B cell (primary cell): ENCODE measurements around the gene RBM20. TPM values are rescaled to one million over a fixed set of nuclear protein-coding genes. Genes with fewer than 3 reads are reported as not detected.

ENCODE experiments used
- ATAC-seq: fragments of 200-7000 bp; cut with Tn5 transposase; one replicate; pipeline ENCODE4 v1.10.0; 2021; ENCODE audit warnings: low read depth, mild to moderate bottlenecking, moderate number of reproducible peaks, moderate library complexity
- CTCF ChIA-PET: fragments of 350-600 bp; sonication (Branson Sonifier 250); formaldehyde crosslinking; loops from one replicate; lab custom pipeline; 2021; ENCODE audit warnings: antibody characterized with exemption, inconsistent platforms; lab: Charles Lee
- POLR2A ChIA-PET: fragments of 350-600 bp; sonication (Branson Sonifier 250); formaldehyde crosslinking; loops from one replicate; lab custom pipeline; 2021; ENCODE audit warnings: antibody characterized with exemption; lab: Charles Lee
- DNase-seq: peaks from one replicate; pipeline ENCODE4 v3.0.0; 2013
- H2AFZ ChIP-seq: 2 replicates; pipeline ENCODE4 v1.6.1; 2012; ENCODE audit warnings: mild to moderate bottlenecking, low read depth, low read length; ENCODE audit not compliant: insufficient read depth, poor library complexity, severe bottlenecking
- H3K27ac ChIP-seq, 2 donors: 1 replicate in 1 of 2; 2 replicates in 1 of 2; pipeline ENCODE4 v1.5.1; 2012 to 2013; ENCODE audit warnings: low read length in 2 of 2, mild to moderate bottlenecking in 2 of 2, moderate library complexity in 1 of 2
- H3K27me3 ChIP-seq, 4 experiments: fragments of 200-600 bp in 1 of 4; sonication (generic) in 1 of 4; replicated peaks in 1 of 4; 1 replicate in 2 of 4; 2 replicates in 2 of 4; pipeline versions ENCODE4 v1.6.1 to v1.7.0; 2013 to 2016; ENCODE audit warnings: low read length in 3 of 4, mild to moderate bottlenecking in 2 of 4, mixed read lengths in 1 of 4, moderate library complexity in 1 of 4; ENCODE audit not compliant: insufficient read depth in 4 of 4, control insufficient read depth in 3 of 4; ENCODE audit errors: control extremely low read depth in 1 of 4
- H3K36me3 ChIP-seq, 2 experiments: replicated peaks in 1 of 2; 1 replicate in 1 of 2; 2 replicates in 1 of 2; pipeline versions ENCODE4 v1.6.1 to v1.7.1; 2013; ENCODE audit warnings: low read length in 1 of 2; ENCODE audit not compliant: insufficient read depth in 2 of 2, control insufficient read depth in 1 of 2; ENCODE audit errors: control extremely low read depth in 1 of 2, extremely low read depth in 1 of 2
- H3K4me1 ChIP-seq, 2 donors: fragments of 200-600 bp in 1 of 2; sonication (generic) in 1 of 2; 1 replicate in 1 of 2; 2 replicates in 1 of 2; pipeline versions ENCODE4 v1.5.1 to v1.6.1; 2013 to 2017; ENCODE audit warnings: low read length in 2 of 2; ENCODE audit not compliant: control insufficient read depth in 2 of 2, insufficient read depth in 2 of 2
- H3K4me2 ChIP-seq: replicated peaks from 2 replicates; pipeline ENCODE3; 2012; ENCODE audit warnings: mild to moderate bottlenecking, low read depth, low read length; ENCODE audit not compliant: poor library complexity, severe bottlenecking
- H3K4me3 ChIP-seq, 5 experiments: fragments of 200-600 bp in 1 of 5; sonication (generic) in 1 of 5; 1 replicate in 3 of 5; 2 replicates in 2 of 5; pipeline versions ENCODE4 v1.5.1 to v1.7.0; 2011 to 2016; ENCODE audit warnings: low read length in 4 of 5, mild to moderate bottlenecking in 4 of 5, low read depth in 2 of 5, control low read depth in 1 of 5, moderate library complexity in 1 of 5; ENCODE audit not compliant: insufficient read depth in 1 of 5; ENCODE audit errors: control extremely low read depth in 1 of 5, extremely low read depth in 1 of 5
- H3K79me2 ChIP-seq: fragments of 200-600 bp; sonication (generic); one replicate; pipeline ENCODE4 v1.6.0; 2016; ENCODE audit warnings: low read length; ENCODE audit not compliant: control insufficient read depth, insufficient read depth
- H3K9ac ChIP-seq: fragments of 200-600 bp; sonication (generic); 2 replicates; pipeline ENCODE4 v1.6.1; 2017; ENCODE audit warnings: mild to moderate bottlenecking, low read length, moderate library complexity
- H3K9me3 ChIP-seq, 3 donors: one replicate each; pipeline versions ENCODE4 v1.6.1 to v1.7.1; 2013; ENCODE audit warnings: low read length in 2 of 3; ENCODE audit not compliant: control insufficient read depth in 2 of 3, insufficient read depth in 1 of 3; ENCODE audit errors: control extremely low read depth in 1 of 3
- H4K20me1 ChIP-seq: 2 replicates; pipeline ENCODE4 v1.6.0; 2012; ENCODE audit warnings: mild to moderate bottlenecking, low read length; ENCODE audit not compliant: insufficient read depth, control insufficient read depth, poor library complexity, severe bottlenecking
- H3K27ac Mint-ChIP-seq: one replicate; pipeline ENCODE4 v1.8.0; 2021; ENCODE audit warnings: mixed read lengths
- H3K27me3 Mint-ChIP-seq: one replicate; pipeline ENCODE4 v1.8.0; 2021; ENCODE audit warnings: mixed read lengths
- H3K4me1 Mint-ChIP-seq: one replicate; pipeline ENCODE4 v1.8.0; 2021; ENCODE audit warnings: mixed read lengths
- H3K4me3 Mint-ChIP-seq: one replicate; pipeline ENCODE4 v1.8.0; 2021; ENCODE audit warnings: mixed read lengths
- H3K9me3 Mint-ChIP-seq: one replicate; pipeline ENCODE4 v1.8.0; 2022; ENCODE audit warnings: mixed read lengths; ENCODE audit not compliant: insufficient read depth
- CTCF ChIP-seq: fragments of 200-600 bp; IDR thresholded peaks from one replicate; pipeline ENCODE4 v1.8.0; 2022; ENCODE audit warnings: antibody characterized with exemption, mild to moderate bottlenecking
- EZH2 ChIP-seq: IDR thresholded peaks from 2 replicates; pipeline ENCODE4 v1.6.1; 2012; ENCODE audit warnings: borderline replicate concordance, low read depth, mild to moderate bottlenecking, moderate library complexity, low read length; ENCODE audit not compliant: insufficient read depth, poor library complexity, severe bottlenecking
- WGBS: methylation state at CpG from one replicate; pipeline ENCODE4 v1.1.5; 2013; ENCODE audit warnings: missing lambda C conversion rate; ENCODE audit not compliant: insufficient coverage; 5-methylcytosine and 5-hydroxymethylcytosine counted together
- intact Hi-C: fragments of 100-400 bp; cut with micrococcal nuclease; formaldehyde crosslinking; loops from one replicate; pipeline ENCODE4 v1.10.0; 2022
- polyA plus RNA-seq: library from polyadenylated mRNA; depleted of rRNA; stranded (reverse); fragments of >200 nt; gene quantifications from 2 replicates; pipeline ENCODE4 v1.2.3, GENCODE V29; 2012
- total RNA-seq, 2 donors: library from RNA; stranded (reverse); fragments of 120-200 nt in 1 of 2; gene quantifications; 1 replicate in 1 of 2; 2 replicates in 1 of 2; pipeline versions ENCODE4 v1.2.3 to v1.2.4, GENCODE V29; 2013 to 2022

The RBM20 gene
- total and polyA plus RNA-seq, 2 donors (not counting 1 experiment from before 2014, with no cell fraction given): not detected

DNA sequence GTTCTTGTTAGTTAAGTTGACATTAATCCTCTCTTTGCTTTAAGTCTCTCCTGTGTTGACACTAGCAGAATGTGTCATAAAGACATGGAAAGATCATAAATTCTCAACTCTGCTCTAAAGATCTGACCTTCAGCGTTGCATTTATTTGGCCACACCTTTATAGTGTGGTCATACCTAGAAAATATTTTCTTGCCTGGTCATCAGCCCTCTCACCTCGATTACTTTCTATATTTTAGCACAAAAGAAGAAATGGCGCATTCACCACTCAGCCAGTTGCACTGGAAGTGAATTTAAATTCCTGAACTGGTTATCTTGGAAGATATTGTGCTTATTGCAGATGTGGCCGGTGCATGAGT lies 130.9 kb downstream of the RBM20 start:
- TF ChIP-seq CTCF (no peak), EZH2 (no peak)
- Mint-ChIP-seq H3K9me3 (no peaks in the 10 kb centered on the region), H3K27ac (no peak overlapping the region), H3K27me3 (peaks cover 5% of the 10 kb centered on the region), H3K4me3 (no peak overlapping the region), H3K4me1 (no peaks in the 10 kb centered on the region)
- Histone ChIP-seq H3K4me2 (no peak overlapping the region), H3K27me3 (peaks cover 0 to 3% (median 2%) of the 10 kb centered on the region in 4 experiments), H3K9ac (no peak overlapping the region), H3K4me1 (no peaks in the 10 kb centered on the region), H3K9me3 (no peaks in the 10 kb centered on the region), H3K79me2 (no peaks in the 10 kb centered on the region), H4K20me1 (no peaks in the 10 kb centered on the region), H3K36me3 (no peaks in the 10 kb centered on the region), H3K27ac (no peak overlapping the region), H2AFZ (no peak overlapping the region), H3K4me3 (no peak overlapping the region)
- ChIA-PET CTCF (interaction anchor here (0.9 kb wide), 1 partner anchor 20 kb away, joined by 3 read pairs; no protein-coding TSS in a partner anchor), POLR2A (no interaction called here)
- ATAC-seq (no peak), DNase-seq (no peak)
- intact Hi-C loops: no loop called here
- WGBS: 100% methylated on average over 1 of the region's 4 CpGs

GRCh38 chr10:110775406-110775805 lies 131.3 kb downstream of the RBM20 start:
- Mint-ChIP-seq H3K9me3 (no peaks in the 10 kb centered on the region), H3K4me1 (no peaks in the 10 kb centered on the region), H3K27me3 (peaks cover 5% of the 10 kb centered on the region), H3K4me3 (no peak overlapping the region), H3K27ac (no peak overlapping the region)
- no peak for DNase-seq
- TF ChIP-seq EZH2: no peak
- TF ChIP-seq CTCF: no peak
- Histone ChIP-seq H3K79me2 (no peaks in the 10 kb centered on the region), H3K27me3 (peaks cover 0 to 3% (median 2%) of the 10 kb centered on the region in 4 experiments), H3K9me3 (no peaks in the 10 kb centered on the region), H3K4me1 (no peaks in the 10 kb centered on the region), H3K4me3 (no peak overlapping the region), H3K36me3 (no peaks in the 10 kb centered on the region), H3K9ac (no peak overlapping the region), H4K20me1 (no peaks in the 10 kb centered on the region), H3K27ac (no peak overlapping the region), H2AFZ (no peak overlapping the region), H3K4me2 (no peak overlapping the region)
- ATAC-seq: no peak
- CTCF ChIA-PET: no interaction called here
- 97% methylated on average over 3 of the region's 4 CpGs for WGBS
- POLR2A ChIA-PET: no interaction called here
- intact Hi-C loops: no loop called here
